Mesenchymal stem cell (in vitro differentiated cells and primary cell): ENCODE data around the gene IL16.
A peak's percentile ranks its signal among the peaks of the same experiment; 100 is the strongest.

ENCODE experiments used
- DNase-seq: peaks from one replicate; pipeline ENCODE4 v3.0.0-alpha.2; 2013
- H2AFZ ChIP-seq: one replicate; pipeline ENCODE4 v1.6.1; 2013; ENCODE audit warnings: low read depth, mild to moderate bottlenecking, control low read depth, inconsistent platforms, low read length, moderate library complexity
- H2AK5ac ChIP-seq: 2 replicates; pipeline ENCODE4 v1.6.1; 2013; ENCODE audit warnings: low read length, moderate library complexity, mild to moderate bottlenecking, inconsistent platforms; ENCODE audit not compliant: severe bottlenecking
- H2BK120ac ChIP-seq: one replicate; pipeline ENCODE4 v1.6.1; 2013; ENCODE audit warnings: low read depth, mild to moderate bottlenecking, inconsistent platforms, low read length, moderate library complexity
- H2BK12ac ChIP-seq, 2 experiments: one replicate each; pipeline ENCODE4 v1.6.1; 2013; ENCODE audit warnings: inconsistent platforms in 2 of 2, low read length in 2 of 2, mild to moderate bottlenecking in 2 of 2, moderate library complexity in 2 of 2, control low read depth in 1 of 2
- H2BK15ac ChIP-seq: one replicate; pipeline ENCODE4 v1.6.1; 2013; ENCODE audit warnings: mild to moderate bottlenecking, low read depth, inconsistent platforms; ENCODE audit not compliant: poor library complexity, severe bottlenecking
- H2BK5ac ChIP-seq: 2 replicates; pipeline ENCODE4 v1.6.1; 2013; ENCODE audit warnings: low read depth, mild to moderate bottlenecking, low read length, control low read depth, inconsistent platforms; ENCODE audit not compliant: poor library complexity, severe bottlenecking
- H3K14ac ChIP-seq, 2 experiments: one replicate each; pipeline ENCODE4 v1.6.1; 2013; ENCODE audit warnings: inconsistent platforms in 2 of 2, low read length in 2 of 2, control low read depth in 1 of 2, mild to moderate bottlenecking in 1 of 2, moderate library complexity in 1 of 2
- H3K18ac ChIP-seq, 2 experiments: one replicate each; pipeline ENCODE4 v1.6.1; 2013; ENCODE audit warnings: inconsistent platforms in 2 of 2, low read length in 2 of 2, control low read depth in 1 of 2, low read depth in 1 of 2, mild to moderate bottlenecking in 1 of 2
- H3K23ac ChIP-seq, 2 experiments: one replicate each; pipeline ENCODE4 v1.6.1; 2013; ENCODE audit warnings: inconsistent platforms in 2 of 2, low read length in 2 of 2, mild to moderate bottlenecking in 2 of 2, moderate library complexity in 2 of 2, control low read depth in 1 of 2
- H3K27ac ChIP-seq: 2 replicates; pipeline ENCODE4 v1.5.1; 2013; ENCODE audit warnings: mild to moderate bottlenecking, moderate library complexity, low read length, control low read depth, inconsistent platforms; ENCODE audit not compliant: poor library complexity, severe bottlenecking
- H3K27me3 ChIP-seq, 2 experiments: 2 replicates each; pipeline versions ENCODE4 v1.6.1 to v1.7.0; 2013; ENCODE audit warnings: low read length in 2 of 2, mild to moderate bottlenecking in 2 of 2, moderate library complexity in 2 of 2, control low read depth in 1 of 2, inconsistent platforms in 1 of 2; ENCODE audit not compliant: control insufficient read depth in 1 of 2, insufficient read depth in 1 of 2
- H3K36me3 ChIP-seq, 2 experiments: 2 replicates each; pipeline versions ENCODE4 v1.6.1 to v1.7.0; 2013; ENCODE audit warnings: low read length in 2 of 2, control low read depth in 1 of 2, inconsistent platforms in 1 of 2, low read depth in 1 of 2, mild to moderate bottlenecking in 1 of 2; ENCODE audit not compliant: insufficient read depth in 2 of 2, control insufficient read depth in 1 of 2
- H3K4ac ChIP-seq, 2 experiments: one replicate each; pipeline ENCODE4 v1.6.1; 2013; ENCODE audit warnings: inconsistent platforms in 2 of 2, low read length in 2 of 2, mild to moderate bottlenecking in 2 of 2, moderate library complexity in 2 of 2, control low read depth in 1 of 2, low read depth in 1 of 2
- H3K4me1 ChIP-seq: 2 replicates; pipeline ENCODE4 v1.6.1; 2013; ENCODE audit warnings: low read depth, low read length, control low read depth; ENCODE audit not compliant: control insufficient read depth, insufficient read depth
- H3K4me2 ChIP-seq: 2 replicates; pipeline ENCODE4 v1.6.1; 2013; ENCODE audit warnings: low read length, mild to moderate bottlenecking, inconsistent platforms; ENCODE audit not compliant: poor library complexity, severe bottlenecking
- H3K4me3 ChIP-seq, 2 experiments: 2 replicates each; pipeline versions ENCODE4 v1.5.1 to v1.7.0; 2013; ENCODE audit warnings: low read length in 2 of 2, mild to moderate bottlenecking in 2 of 2, control low read depth in 1 of 2, low read depth in 1 of 2; ENCODE audit not compliant: insufficient read depth in 1 of 2
- H3K79me1 ChIP-seq: replicated peaks from 2 replicates; pipeline ENCODE4 v1.6.1; 2013; ENCODE audit warnings: mild to moderate bottlenecking, control low read depth, low read length, inconsistent platforms; ENCODE audit not compliant: poor library complexity, severe bottlenecking
- H3K9ac ChIP-seq: 2 replicates; pipeline ENCODE4 v1.7.0; 2013; ENCODE audit warnings: mild to moderate bottlenecking, low read length, moderate library complexity
- H3K9me3 ChIP-seq: 2 replicates; pipeline ENCODE4 v1.7.0; 2013; ENCODE audit warnings: mild to moderate bottlenecking, low read length; ENCODE audit not compliant: control insufficient read depth
- H4K8ac ChIP-seq: one replicate; pipeline ENCODE4 v1.6.1; 2013; ENCODE audit warnings: inconsistent platforms, mild to moderate bottlenecking, low read length, moderate library complexity
- H4K91ac ChIP-seq: one replicate; pipeline ENCODE4 v1.6.1; 2013; ENCODE audit warnings: mild to moderate bottlenecking, low read length, inconsistent platforms
- WGBS: methylation state at CpG from one replicate; pipeline ENCODE4 v1.1.7; 2013; ENCODE audit warnings: mixed read lengths; 5-methylcytosine and 5-hydroxymethylcytosine counted together

IL16 gene

GRCh38 chr15:81334768-81335435 is 138.2 kb downstream of the IL16 start:
- Histone ChIP-seq H2BK5ac (no peak overlapping the region), H3K18ac (peak overlapping the region in 1 of 2 experiments; percentile 6), H3K4me2 (no peak overlapping the region), H4K91ac (no peak overlapping the region), H3K9ac (no peak overlapping the region), H3K14ac (no peak overlapping the region), H3K79me1 (peaks cover 1% of the 10 kb centered on the region), H3K4me3 (no peak overlapping the region), H3K23ac (no peak overlapping the region), H3K27ac (no peak overlapping the region), H2BK15ac (no peak overlapping the region), H3K4ac (no peak overlapping the region), H2AFZ (no peak overlapping the region), H3K4me1 (peaks cover 9% of the 10 kb centered on the region), H2BK12ac (no peak overlapping the region), H3K9me3 (no peaks in the 10 kb centered on the region), H3K27me3 (peaks cover 2 to 9% of the 10 kb centered on the region in 2 experiments), H2AK5ac (peak overlapping the region; percentile 10), H4K8ac (no peak overlapping the region), H2BK120ac (no peak overlapping the region), H3K36me3 (peaks cover 0 to 7% of the 10 kb centered on the region in 2 experiments)
- DNase-seq: no peak
- 80% methylated on average over 9 of the region's 10 CpGs for WGBS

- Histone ChIP-seq H3K9ac (no peak overlapping the region), H3K4me1 (peaks cover 9% of the 10 kb centered on the region), H3K18ac (no peak overlapping the region), H3K4me2 (no peak overlapping the region), H3K36me3 (peaks cover 0 to 7% of the 10 kb centered on the region in 2 experiments), H2AK5ac (peak overlapping the region; percentile 37), H3K14ac (no peak overlapping the region), H2BK12ac (no peak overlapping the region), H2BK15ac (no peak overlapping the region), H2AFZ (no peak overlapping the region), H3K23ac (no peak overlapping the region), H3K4ac (no peak overlapping the region), H2BK5ac (no peak overlapping the region), H4K8ac (no peak overlapping the region), H3K27me3 (peaks cover 3 to 12% of the 10 kb centered on the region in 2 experiments), H3K27ac (no peak overlapping the region), H2BK120ac (no peak overlapping the region), H3K79me1 (peaks cover 1% of the 10 kb centered on the region), H4K91ac (no peak overlapping the region), H3K4me3 (no peak overlapping the region), H3K9me3 (no peaks in the 10 kb centered on the region)
- 100% methylated on average over 3 of the region's 4 CpGs for WGBS
- no peak for DNase-seq
These were observed 139.0 kb downstream of the IL16 start for GRCh38 chr15:81335631-81336030.

- no peak overlapping the region for H3K23ac ChIP-seq
- H2BK120ac ChIP-seq: no peak overlapping the region
- H3K27me3 ChIP-seq: peaks cover 8 to 18% of the 10 kb centered on the region in 2 experiments
- H3K4me2 ChIP-seq: no peak overlapping the region
- H3K4me3 ChIP-seq: no peak overlapping the region
- no peak for DNase-seq
- H3K79me1 ChIP-seq: peaks cover 1% of the 10 kb centered on the region
- H3K27ac ChIP-seq: no peak overlapping the region
- peaks cover 0 to 7% of the 10 kb centered on the region in 2 experiments for H3K36me3 ChIP-seq
- H3K9ac ChIP-seq: no peak overlapping the region
- H3K18ac ChIP-seq: no peak overlapping the region
- H2AFZ ChIP-seq: no peak overlapping the region
- peaks cover 5% of the 10 kb centered on the region for H3K4me1 ChIP-seq
- 100% methylated on average over 1 of the region's 4 CpGs for WGBS
- no peak overlapping the region for H2BK12ac ChIP-seq
- H3K14ac ChIP-seq: no peak overlapping the region
- no peak overlapping the region for H2AK5ac ChIP-seq
- H4K91ac ChIP-seq: no peak overlapping the region
- no peak overlapping the region for H2BK5ac ChIP-seq
- H3K9me3 ChIP-seq: no peaks in the 10 kb centered on the region
- no peak overlapping the region for H4K8ac ChIP-seq
- no peak overlapping the region for H2BK15ac ChIP-seq
- H3K4ac ChIP-seq: no peak overlapping the region
These were observed 139.9 kb downstream of the IL16 start for GRCh38 chr15:81336568-81336967.

DNA sequence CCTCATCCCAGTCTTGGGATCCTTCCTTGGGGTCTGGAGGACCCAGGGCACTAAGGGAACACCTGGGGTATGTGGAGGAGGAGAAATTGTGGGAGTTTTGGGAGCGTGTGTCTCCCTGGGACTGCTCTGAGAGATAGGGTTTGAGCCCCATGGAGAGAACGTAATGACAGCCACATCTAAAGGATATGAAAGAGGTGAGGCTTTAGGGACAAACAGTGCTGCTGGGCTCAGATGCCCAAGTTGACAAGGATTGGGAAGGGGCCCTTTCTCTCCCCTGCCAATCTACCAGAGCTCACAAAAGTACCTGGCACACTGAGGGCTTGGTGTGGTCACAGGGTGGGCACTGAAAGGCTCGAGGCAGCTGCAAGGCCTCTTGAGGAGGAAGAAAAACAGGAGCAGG is 140.6 kb downstream of the IL16 start:
- WGBS: 81% methylated on average over 3 of the region's 3 CpGs
- Histone ChIP-seq H2BK15ac (no peak overlapping the region), H3K9me3 (no peaks in the 10 kb centered on the region)

More for the DNA sequence above, 140.6 kb downstream of the IL16 start:
- H3K79me1 ChIP-seq: no peaks in the 10 kb centered on the region
- no peak overlapping the region for H2BK5ac ChIP-seq
- H2AK5ac ChIP-seq: peak overlapping the region; percentile 89
- H2BK12ac ChIP-seq: no peak overlapping the region
- no peak overlapping the region for H4K8ac ChIP-seq
- no peak overlapping the region for H2BK120ac ChIP-seq
- H3K27ac ChIP-seq: no peak overlapping the region
- no peak overlapping the region for H4K91ac ChIP-seq
- no peak overlapping the region for H3K4me2 ChIP-seq
- H3K27me3 ChIP-seq: peaks cover 8 to 24% of the 10 kb centered on the region in 2 experiments
- no peak overlapping the region for H3K18ac ChIP-seq
- peaks cover 0 to 5% of the 10 kb centered on the region in 2 experiments for H3K36me3 ChIP-seq
- H3K14ac ChIP-seq: no peak overlapping the region
- H3K4me3 ChIP-seq: peak overlapping the region in 1 of 2 experiments; percentile 49
- H3K23ac ChIP-seq: no peak overlapping the region
- no peak overlapping the region for H2AFZ ChIP-seq
- no peak overlapping the region for H3K4ac ChIP-seq
- H3K9ac ChIP-seq: peak overlapping the region; percentile 78
- peaks cover 3% of the 10 kb centered on the region for H3K4me1 ChIP-seq
- no peak for DNase-seq
